Psoas muscle (tissue), 8 donors: ENCODE measurements around the gene SLC1A1. TPM values are rescaled to one million over a fixed set of nuclear protein-coding genes. Genes with fewer than 3 reads are reported as not detected.
"Not testable (repeated sequence)": the region's sequence is repeated elsewhere in the genome, so short reads cannot be mapped to it uniquely, and the experiment has no call there.

Experiments
- ATAC-seq, 4 donors: fragments of 200-7000 bp; cut with Tn5 transposase; one replicate each; pipeline ENCODE4 v1.9.1; 2020; ENCODE audit warnings: moderate library complexity in 3 of 4, mild to moderate bottlenecking in 2 of 4
- DNase-seq, 2 donors: peaks; one replicate each; pipeline ENCODE4 v3.0.0-alpha.2; 2020
- H3K27ac ChIP-seq: fragments of 200-600 bp; one replicate; pipeline ENCODE4 v1.8.0; 2022
- H3K27me3 ChIP-seq, 3 donors: fragments of 200-600 bp in 1 of 3; one replicate each; pipeline versions ENCODE4 v1.6.1 to v1.8.0; 2013 to 2022; ENCODE audit warnings: low read length in 2 of 3, mild to moderate bottlenecking in 2 of 3, moderate library complexity in 1 of 3; ENCODE audit not compliant: insufficient read depth in 3 of 3
- H3K36me3 ChIP-seq, 2 donors: fragments of 200-600 bp in 1 of 2; one replicate each; pipeline versions ENCODE4 v1.6.1 to v1.8.0; 2013 to 2022; ENCODE audit warnings: low read depth in 1 of 2, mild to moderate bottlenecking in 1 of 2, moderate library complexity in 1 of 2; ENCODE audit not compliant: insufficient read depth in 1 of 2
- H3K4me1 ChIP-seq: fragments of 200-600 bp; one replicate; pipeline ENCODE4 v1.8.0; 2022
- H3K4me3 ChIP-seq: fragments of 200-600 bp; one replicate; pipeline ENCODE4 v1.8.0; 2022; ENCODE audit warnings: mild to moderate bottlenecking
- H3K9me3 ChIP-seq: fragments of 200-600 bp; one replicate; pipeline ENCODE4 v1.8.0; 2022
- WGBS, 3 donors: extraction: QIAGEN DNeasy Blood & Tissue Kit; methylation state at CpG; one replicate each; pipeline versions ENCODE4 v1.1.6 to v1.1.7; 2013; 5-methylcytosine and 5-hydroxymethylcytosine counted together
- intact Hi-C, 2 donors: fragments of 100-400 bp; cut with DNase I; formaldehyde crosslinking; loops; one replicate each; pipeline versions ENCODE4 v1.11.0 to v1.14.2; 2022
- polyA plus RNA-seq, 3 donors: library from polyadenylated mRNA; stranded (reverse); fragments of 200-250 nt; gene quantifications; one replicate each; pipeline ENCODE4 v1.2.3, GENCODE V29; 2013
- total RNA-seq, 4 donors: library from RNA; stranded (reverse); fragmentation: NEBNext Ultra II Directional in 2 of 4; extraction: Animal tissue kit (Norgen Biotek cat#: 25700) in 2 of 4; gene quantifications; one replicate each; pipeline versions ENCODE4 v1.2.1 to v1.2.4, GENCODE V29; 2021 to 2023
- TF ChIP-seq, protein P1 (sequence below): fragments of 200-600 bp; IDR thresholded peaks from one replicate; pipeline ENCODE4 v1.8.0; 2022; ENCODE audit warnings: antibody characterized with exemption
- donor health status: healthy with polysubstance abuse.
- donor health status: DM: no; HTN: no; CAD: no; lungs with moderate emphysema.
- donor health status: Bipolar disorder and iron deficiency.
- donor health status: healthy.
- donor health status: DM: yes; HTN: yes; CAD: no.
- donor health status: DM: no; HTN: no; CAD: no.
- donor health status: DM: no; HTN: no; CAD: no.
- donor health status: DM: yes; HTN: yes; CAD: no.

SLC1A1 gene
- total and polyA plus RNA-seq, 7 donors = 0.43 to 1.3 (median 1.0) TPM

DNA sequence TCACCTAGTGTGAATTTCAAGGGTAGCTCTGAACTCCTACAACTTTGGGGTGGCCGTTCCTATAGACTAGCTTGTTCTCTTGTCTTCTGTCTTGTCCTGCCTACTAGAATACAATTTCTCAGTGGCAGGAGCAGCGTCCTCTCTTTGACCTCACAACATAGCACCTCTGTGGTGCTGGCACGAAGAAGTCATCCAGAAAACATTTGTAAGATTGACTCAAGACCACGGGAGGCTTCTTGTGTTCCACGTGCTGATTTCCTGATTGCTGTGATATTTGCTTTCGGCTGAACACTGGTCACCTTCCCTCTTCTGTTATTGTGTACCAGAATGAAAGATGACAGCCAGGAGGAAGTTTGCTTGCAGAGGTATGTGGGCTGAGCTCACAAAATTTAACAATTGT lies 27.0 kb downstream of the SLC1A1 start:
- 72 to 78% (median 77%) methylated on average over 6 of the region's 6 CpGs for WGBS, 3 donors
- intact Hi-C loops = no loop called here
- Histone ChIP-seq H3K36me3 (no peaks in the 10 kb centered on the region), H3K4me1 (no peaks in the 10 kb centered on the region), H3K9me3 (no peaks in the 10 kb centered on the region), H3K4me3 (no peak overlapping the region), H3K27ac (no peak overlapping the region), H3K27me3 (no peaks in the 10 kb centered on the region)
- TF ChIP-seq, protein P1, sequence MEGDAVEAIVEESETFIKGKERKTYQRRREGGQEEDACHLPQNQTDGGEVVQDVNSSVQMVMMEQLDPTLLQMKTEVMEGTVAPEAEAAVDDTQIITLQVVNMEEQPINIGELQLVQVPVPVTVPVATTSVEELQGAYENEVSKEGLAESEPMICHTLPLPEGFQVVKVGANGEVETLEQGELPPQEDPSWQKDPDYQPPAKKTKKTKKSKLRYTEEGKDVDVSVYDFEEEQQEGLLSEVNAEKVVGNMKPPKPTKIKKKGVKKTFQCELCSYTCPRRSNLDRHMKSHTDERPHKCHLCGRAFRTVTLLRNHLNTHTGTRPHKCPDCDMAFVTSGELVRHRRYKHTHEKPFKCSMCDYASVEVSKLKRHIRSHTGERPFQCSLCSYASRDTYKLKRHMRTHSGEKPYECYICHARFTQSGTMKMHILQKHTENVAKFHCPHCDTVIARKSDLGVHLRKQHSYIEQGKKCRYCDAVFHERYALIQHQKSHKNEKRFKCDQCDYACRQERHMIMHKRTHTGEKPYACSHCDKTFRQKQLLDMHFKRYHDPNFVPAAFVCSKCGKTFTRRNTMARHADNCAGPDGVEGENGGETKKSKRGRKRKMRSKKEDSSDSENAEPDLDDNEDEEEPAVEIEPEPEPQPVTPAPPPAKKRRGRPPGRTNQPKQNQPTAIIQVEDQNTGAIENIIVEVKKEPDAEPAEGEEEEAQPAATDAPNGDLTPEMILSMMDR = no peak
- ATAC-seq = no peak
- DNase-seq = no peak

DNA sequence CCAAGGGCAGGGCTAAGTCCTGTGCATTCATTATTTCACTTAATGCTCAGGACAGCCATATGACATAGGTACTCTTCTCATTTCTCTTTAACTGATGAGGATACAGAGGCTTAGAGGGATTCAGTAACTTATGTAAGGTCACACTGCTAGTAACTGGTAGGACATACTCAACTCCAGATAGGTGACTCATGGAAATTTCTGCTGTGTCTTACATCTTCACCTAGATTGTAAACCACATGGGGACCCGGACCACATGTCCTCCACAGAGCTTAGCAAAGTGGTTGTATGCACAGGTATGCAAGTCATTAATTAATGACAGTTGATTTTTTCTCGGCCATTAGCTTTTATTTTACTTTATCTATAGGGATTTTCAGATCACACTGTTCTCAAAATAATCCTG lies 29.3 kb downstream of the SLC1A1 start:
- intact Hi-C loops = no loop called here
- no peak for DNase-seq
- ATAC-seq = no peak
- 90 to 98% (median 95%) methylated on average over 2 of the region's 2 CpGs for WGBS, 3 donors
- Histone ChIP-seq H3K36me3 (no peaks in the 10 kb centered on the region), H3K27me3 (no peaks in the 10 kb centered on the region), H3K4me3 (no peak overlapping the region), H3K27ac (no peak overlapping the region), H3K9me3 (no peaks in the 10 kb centered on the region), H3K4me1 (no peaks in the 10 kb centered on the region)
- TF ChIP-seq, protein P1 = no peak

DNA sequence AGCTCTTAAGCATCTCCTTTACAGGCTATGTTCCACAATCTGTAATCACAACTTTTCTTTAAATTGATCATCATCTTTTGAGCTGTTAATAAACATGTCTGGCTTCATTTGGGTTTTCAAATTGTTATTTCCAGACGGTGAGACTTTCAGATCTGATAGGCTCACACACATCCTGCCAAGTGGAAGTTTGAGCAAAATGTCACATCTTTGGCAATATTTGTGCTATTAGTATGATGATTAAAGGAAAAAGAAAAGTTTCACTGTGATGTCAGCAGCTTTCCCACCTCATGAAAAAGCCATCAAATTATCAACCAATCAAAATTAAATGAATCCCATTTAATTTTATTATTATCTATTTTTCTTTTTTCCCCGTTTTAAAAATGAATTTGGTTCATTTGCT lies 29.8 kb downstream of the SLC1A1 start:
- Histone ChIP-seq H3K4me3 (no peak overlapping the region), H3K4me1 (no peaks in the 10 kb centered on the region), H3K36me3 (no peaks in the 10 kb centered on the region), H3K27me3 (no peaks in the 10 kb centered on the region), H3K9me3 (no peaks in the 10 kb centered on the region), H3K27ac (no peak overlapping the region)
- TF ChIP-seq, protein P1 = no peak
- DNase-seq (no peak), ATAC-seq (no peak)
- WGBS, 3 donors = 59 to 69% (median 69%) methylated on average over 2 of the region's 2 CpGs
- intact Hi-C loops = no loop called here

- Histone ChIP-seq H3K27ac (no peak overlapping the region), H3K27me3 (no peaks in the 10 kb centered on the region), H3K36me3 (no peaks in the 10 kb centered on the region), H3K9me3 (no peaks in the 10 kb centered on the region), H3K4me3 (no peak overlapping the region), H3K4me1 (no peaks in the 10 kb centered on the region)
- WGBS, 3 donors = 79 to 88% (median 83%) methylated on average over 6 of the region's 6 CpGs
- DNase-seq (no peak), ATAC-seq (no peak)
- TF ChIP-seq, protein P1 = no peak
- intact Hi-C loops = no loop called here
These were observed 40.1 kb downstream of the SLC1A1 start for GRCh38 chr9:4530375-4530774.

DNA sequence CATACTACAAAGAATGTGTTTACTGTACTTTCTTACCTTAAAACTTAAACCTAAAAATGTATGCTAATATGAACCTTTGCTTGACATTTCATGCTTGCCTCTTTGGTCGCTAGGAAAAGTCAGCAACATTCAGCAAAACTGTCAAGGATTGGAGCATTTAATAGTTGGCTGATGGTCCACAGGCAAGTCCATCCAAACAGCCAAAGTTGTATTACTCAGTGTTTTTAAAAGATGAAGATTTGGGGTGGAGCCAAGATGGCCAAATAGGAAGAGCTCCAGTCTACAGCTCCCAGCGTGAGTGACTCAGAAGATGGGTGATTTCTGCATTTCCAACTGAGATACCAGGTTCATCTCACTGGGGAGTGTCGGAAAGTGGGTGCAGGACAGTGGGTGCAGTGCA lies 40.6 kb downstream of the SLC1A1 start:
- WGBS, 3 donors = 83 to 84% (median 83%) methylated on average over 3 of the region's 3 CpGs
- H3K36me3 ChIP-seq, H3K27ac ChIP-seq, intact Hi-C loops, H3K9me3 ChIP-seq, H3K27me3 ChIP-seq, DNase-seq, H3K4me3 ChIP-seq, H3K4me1 ChIP-seq, ATAC-seq: not testable (repeated sequence)

GRCh38 chr9:4531355-4531754 lies 41.1 kb downstream of the SLC1A1 start:
- H3K27ac ChIP-seq, H3K4me3 ChIP-seq, DNase-seq, intact Hi-C loops, H3K36me3 ChIP-seq, ATAC-seq, H3K4me1 ChIP-seq, H3K9me3 ChIP-seq, H3K27me3 ChIP-seq: not testable (repeated sequence)
- 60 to 82% (median 80%) methylated on average over 8 of the region's 8 CpGs for WGBS, 3 donors

DNA sequence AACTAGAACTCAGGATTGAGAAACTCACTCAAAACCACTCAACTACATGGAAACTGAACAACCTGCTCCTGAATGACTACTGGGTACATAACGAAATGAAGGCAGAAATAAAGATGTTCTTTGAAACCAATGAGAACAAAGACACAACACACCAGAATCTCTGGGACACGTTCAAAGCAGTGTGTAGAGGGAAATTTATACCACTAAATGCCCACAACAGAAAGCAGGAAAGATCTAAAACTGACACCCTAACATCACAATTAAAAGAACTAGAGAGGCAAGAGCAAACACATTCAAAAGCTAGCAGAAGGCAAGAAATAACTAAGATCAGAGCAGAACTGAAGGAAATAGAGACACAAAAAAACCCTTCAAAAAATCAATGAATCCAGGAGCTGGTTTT lies 43.6 kb downstream of the SLC1A1 start:
- ATAC-seq, H3K36me3 ChIP-seq, DNase-seq, H3K27me3 ChIP-seq, intact Hi-C loops, H3K4me1 ChIP-seq, H3K27ac ChIP-seq, H3K4me3 ChIP-seq, H3K9me3 ChIP-seq: not testable (repeated sequence)
- WGBS, 3 donors = 54 to 80% (median 56%) methylated on average over 1 of the region's 2 CpGs

DNA sequence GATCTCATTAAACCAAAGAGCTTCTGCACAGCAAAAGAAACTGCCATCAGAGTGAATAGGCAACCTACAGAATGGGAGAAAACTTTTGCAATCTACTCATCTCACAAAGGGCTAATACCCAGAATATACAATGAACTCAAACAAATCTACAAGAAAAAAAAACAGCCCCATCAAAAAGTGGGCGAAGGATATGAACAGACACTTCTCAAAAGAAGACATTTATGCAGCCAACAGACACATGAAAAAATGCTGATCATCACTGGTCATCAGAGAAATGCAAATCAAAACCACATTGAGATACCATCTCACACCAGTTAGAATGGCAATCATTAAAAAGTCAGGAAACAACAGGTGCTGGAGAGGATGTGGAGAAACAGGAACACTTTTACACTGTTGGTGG lies 45.9 kb downstream of the SLC1A1 start:
- H3K4me1 ChIP-seq, H3K36me3 ChIP-seq, H3K27ac ChIP-seq, H3K9me3 ChIP-seq, ATAC-seq, intact Hi-C loops, DNase-seq, H3K4me3 ChIP-seq, H3K27me3 ChIP-seq: not testable (repeated sequence)
- 67 to 100% (median 85%) methylated on average over 1 of the region's 1 CpG for WGBS, 3 donors
